Peyer's patch (tissue), 4 donors: ENCODE results near the gene RANBP1.

Source experiments
- CTCF ChIP-seq, 6 experiments: fragments of 450-650 bp in 4 of 6; fragments of 200-600 bp in 2 of 6; sonication (generic) in 1 of 6; IDR thresholded peaks; one replicate each; pipeline ENCODE4 v1.5.1; 2017 to 2019; ENCODE audit warnings: antibody characterized with exemption in 6 of 6, mild to moderate bottlenecking in 3 of 6, moderate library complexity in 1 of 6
- POLR2A ChIP-seq, 2 donors: fragments of 450-650 bp; IDR thresholded peaks; one replicate each; pipeline ENCODE4 v1.5.1; 2017; ENCODE audit warnings: antibody characterized with exemption in 2 of 2, mild to moderate bottlenecking in 2 of 2, moderate library complexity in 2 of 2

GRCh38 chr22:20170170-20170569 is 54.3 kb downstream of the RANBP1 start:
- TF ChIP-seq CTCF (IDR thresholded peaks at IDR 0.05): no peak
- TF ChIP-seq POLR2A (IDR thresholded peaks at IDR 0.05): no peak
